HepG2 (cell line): Measurements from ENCODE around the gene KLRF1.

Experiments used
- EZH2 ChIP-seq: conservative IDR thresholded peaks from 2 replicates; pipeline ENCODE4 v1.6.1; 2012; ENCODE audit warnings: mild to moderate bottlenecking, low read depth, low read length, moderate library complexity
- YY1 ChIP-seq: IDR thresholded peaks from 2 replicates; pipeline ENCODE4 v1.6.1; 2011; ENCODE audit warnings: low read length, low read depth, moderate library complexity, mild to moderate bottlenecking; ENCODE audit not compliant: insufficient read depth, insufficient replicate concordance
- ZNF549 ChIP-seq: sonication (generic); formaldehyde crosslinking; IDR thresholded peaks from 2 replicates; pipeline ENCODE4 v1.5.0; 2020; ENCODE audit warnings: missing genetic modification reagents

GRCh38 chr12:9827209-9827888 is at the start of gene KLRF1:
- TF ChIP-seq YY1 (no peak), ZNF549 (CRISPR knock-in tag) (no peak), EZH2 (no peak)
